Transverse colon (tissue), 4 donors: Measurements from ENCODE around the gene PLEKHJ1.

Source experiments
- EP300 ChIP-seq: sonication (generic); formaldehyde crosslinking; IDR thresholded peaks from one replicate; pipeline ENCODE4 v1.6.1; 2017; ENCODE audit warnings: antibody characterized with exemption, low read depth
- POLR2AphosphoS5 ChIP-seq, 3 donors: sonication (generic); formaldehyde crosslinking; IDR thresholded peaks; one replicate each; pipeline ENCODE4 v1.6.1; 2016; ENCODE audit warnings: antibody characterized with exemption in 3 of 3
- TF ChIP-seq, protein P1 (sequence below), 5 experiments: fragments of 200-600 bp in 3 of 5; fragments of 450-650 bp in 2 of 5; sonication (generic) in 3 of 5; IDR thresholded peaks; 1 replicate in 2 of 5; 2 replicates in 3 of 5; pipeline ENCODE4 v1.5.1; 2016 to 2017; ENCODE audit warnings: antibody characterized with exemption in 5 of 5, inconsistent platforms in 3 of 5, mild to moderate bottlenecking in 2 of 5, moderate library complexity in 1 of 5

- TF ChIP-seq, protein P1, sequence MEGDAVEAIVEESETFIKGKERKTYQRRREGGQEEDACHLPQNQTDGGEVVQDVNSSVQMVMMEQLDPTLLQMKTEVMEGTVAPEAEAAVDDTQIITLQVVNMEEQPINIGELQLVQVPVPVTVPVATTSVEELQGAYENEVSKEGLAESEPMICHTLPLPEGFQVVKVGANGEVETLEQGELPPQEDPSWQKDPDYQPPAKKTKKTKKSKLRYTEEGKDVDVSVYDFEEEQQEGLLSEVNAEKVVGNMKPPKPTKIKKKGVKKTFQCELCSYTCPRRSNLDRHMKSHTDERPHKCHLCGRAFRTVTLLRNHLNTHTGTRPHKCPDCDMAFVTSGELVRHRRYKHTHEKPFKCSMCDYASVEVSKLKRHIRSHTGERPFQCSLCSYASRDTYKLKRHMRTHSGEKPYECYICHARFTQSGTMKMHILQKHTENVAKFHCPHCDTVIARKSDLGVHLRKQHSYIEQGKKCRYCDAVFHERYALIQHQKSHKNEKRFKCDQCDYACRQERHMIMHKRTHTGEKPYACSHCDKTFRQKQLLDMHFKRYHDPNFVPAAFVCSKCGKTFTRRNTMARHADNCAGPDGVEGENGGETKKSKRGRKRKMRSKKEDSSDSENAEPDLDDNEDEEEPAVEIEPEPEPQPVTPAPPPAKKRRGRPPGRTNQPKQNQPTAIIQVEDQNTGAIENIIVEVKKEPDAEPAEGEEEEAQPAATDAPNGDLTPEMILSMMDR (IDR thresholded peaks at IDR 0.05): no peak
- TF ChIP-seq EP300 (no peak), POLR2AphosphoS5 (IDR thresholded peaks at IDR 0.05) (peak in 1 of 3 donors; percentile 46)
Observed at GRCh38 chr19:2271234-2272103, 35.3 kb upstream of the PLEKHJ1 start.
